ENCODE data around the gene RPRD1A.

GRCh38 chr18:36101943-36102342 is 34.6 kb upstream of the RPRD1A start:
- TF ChIP-seq CTCF (optimal IDR thresholded peaks at IDR 0.05 in 1 of 3, IDR thresholded peaks at IDR 0.05 in 1 of 3, conservative IDR thresholded peaks at IDR 0.05 in 1 of 3; ENCODE audit: extremely low read depth in 1 of 3, insufficient read depth in 2 of 3, low read length in 3 of 3) (no peak), EZH2 (IDR thresholded peaks at IDR 0.05; ENCODE audit: low read length) (no peak)

Measured in keratinocyte (primary cell).